Fibroblast of pulmonary artery (primary cell): Measurements from ENCODE around the gene SNX13.

Experiments
- DNase-seq: peaks from one replicate; pipeline ENCODE4 v3.0.0-alpha.2; 2010; ENCODE audit warnings: low read depth
- H3K4me3 ChIP-seq: replicated peaks from 2 replicates; pipeline ENCODE4 v1.5.1; 2011; ENCODE audit warnings: low read depth, mild to moderate bottlenecking, control low read depth, low read length, moderate library complexity
- CTCF ChIP-seq: IDR thresholded peaks from 2 replicates; pipeline ENCODE4 v1.5.1; 2011; ENCODE audit warnings: mild to moderate bottlenecking, control low read depth, low read length, inconsistent platforms; ENCODE audit errors: missing control alignments

The SNX13 gene

GRCh38 chr7:17741426-17741825, 198.9 kb downstream of the SNX13 start:
- no peak overlapping the region for H3K4me3 ChIP-seq
- no peak for TF ChIP-seq CTCF
- DNase-seq, result no peak
